CD4-positive, alpha-beta T cell treated with Interferon alpha-2 for 1 hour (primary cell): ENCODE results near the gene NDUFA13.

ENCODE experiments used
- DNase-seq, 2 donors: peaks; one replicate each; pipeline ENCODE4 v3.0.0-alpha.2; 2020 to 2022

NDUFA13 gene

DNA sequence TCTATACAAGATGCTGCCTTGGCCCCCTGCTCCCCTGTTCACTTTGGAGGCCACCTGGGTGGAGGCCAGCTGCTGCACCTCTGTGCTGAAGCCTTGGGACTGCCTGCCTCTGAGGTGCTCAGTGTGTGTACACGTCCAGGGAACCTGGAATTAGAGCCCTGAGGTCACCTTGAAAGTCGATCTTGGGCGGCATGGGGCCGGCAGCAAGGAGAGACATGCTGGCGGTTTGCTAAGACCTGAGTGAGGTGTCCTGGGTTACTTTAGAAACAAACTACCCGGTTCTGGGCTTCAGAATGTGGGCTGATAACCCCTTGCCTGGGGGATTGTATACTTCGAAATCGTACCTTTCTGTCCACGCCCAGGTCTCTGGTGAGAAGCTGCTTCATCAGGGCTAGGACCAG is 26.2 kb upstream of the NDUFA13 start:
- no peak for DNase-seq

DNA sequence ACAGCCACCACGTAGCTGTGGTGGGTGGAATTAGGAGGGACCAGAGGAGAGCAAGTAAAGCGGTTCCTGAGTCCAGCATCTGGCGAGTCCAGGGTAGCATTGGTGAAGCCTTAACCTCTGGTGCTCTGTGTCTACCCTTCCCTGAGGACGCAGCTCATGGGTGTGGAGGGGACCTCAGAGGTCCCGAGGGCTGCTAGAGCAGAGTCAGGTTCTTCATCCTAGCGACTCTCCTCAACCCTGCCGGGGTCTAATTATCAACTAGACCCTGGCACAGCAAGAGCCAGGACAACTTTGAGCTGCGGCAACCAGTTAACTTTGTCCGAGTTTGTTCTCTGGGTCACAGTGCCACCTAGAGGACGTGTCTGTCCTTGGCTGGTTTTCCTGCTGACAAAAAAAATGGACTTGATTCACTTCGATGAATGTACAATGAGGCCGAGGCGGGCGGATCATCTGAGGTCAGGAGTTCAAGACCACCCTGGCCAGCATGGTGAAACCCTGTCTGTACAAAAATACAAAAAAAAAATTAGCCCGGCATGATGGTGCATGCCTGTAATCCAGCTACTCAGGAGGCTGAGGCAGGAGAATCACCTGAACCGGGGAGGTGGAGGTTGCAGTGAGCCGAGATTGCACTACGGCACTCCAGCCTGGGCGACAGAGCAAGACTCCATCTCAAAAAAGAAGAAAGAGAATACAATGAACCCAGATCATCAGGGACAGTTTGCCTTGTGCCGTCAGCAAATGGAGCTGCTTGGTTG is 25.6 kb upstream of the NDUFA13 start:
- peak; percentile 83 to 89 for DNase-seq

DNA sequence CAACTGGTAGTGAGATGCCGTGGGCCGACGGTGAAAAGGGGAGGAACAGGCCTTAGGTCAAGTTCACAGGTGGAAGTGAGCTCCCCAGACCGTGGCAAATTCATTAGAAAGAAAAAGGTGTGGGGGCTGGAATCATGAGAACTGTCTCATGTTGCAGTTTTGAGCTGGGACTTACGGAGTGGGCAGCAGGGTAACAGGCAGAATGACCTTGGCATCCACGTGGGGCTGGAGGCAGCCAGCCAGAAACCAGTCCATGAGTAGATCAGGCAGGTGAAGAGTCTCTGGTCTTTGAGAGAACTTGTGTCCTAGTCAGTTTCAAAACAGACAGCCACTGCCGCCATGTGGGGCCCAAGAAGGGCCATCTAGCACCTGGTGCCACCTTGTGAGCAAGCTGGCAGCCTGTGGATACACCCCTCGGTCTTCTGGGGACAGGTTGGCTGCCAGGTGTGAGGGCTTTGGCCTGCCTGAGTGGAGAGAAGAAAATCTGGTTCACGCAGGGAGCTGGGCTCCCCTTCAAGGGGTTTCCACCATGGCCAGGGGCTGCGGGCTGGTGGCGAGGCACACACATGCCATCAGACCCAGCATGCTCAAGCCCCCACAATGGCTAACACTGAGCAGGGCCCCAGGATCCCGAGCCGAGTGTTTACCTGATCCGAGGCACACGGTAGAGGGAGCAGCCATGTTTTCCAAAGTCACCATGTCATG is 24.6 kb upstream of the NDUFA13 start:
- DNase-seq = no peak

DNA sequence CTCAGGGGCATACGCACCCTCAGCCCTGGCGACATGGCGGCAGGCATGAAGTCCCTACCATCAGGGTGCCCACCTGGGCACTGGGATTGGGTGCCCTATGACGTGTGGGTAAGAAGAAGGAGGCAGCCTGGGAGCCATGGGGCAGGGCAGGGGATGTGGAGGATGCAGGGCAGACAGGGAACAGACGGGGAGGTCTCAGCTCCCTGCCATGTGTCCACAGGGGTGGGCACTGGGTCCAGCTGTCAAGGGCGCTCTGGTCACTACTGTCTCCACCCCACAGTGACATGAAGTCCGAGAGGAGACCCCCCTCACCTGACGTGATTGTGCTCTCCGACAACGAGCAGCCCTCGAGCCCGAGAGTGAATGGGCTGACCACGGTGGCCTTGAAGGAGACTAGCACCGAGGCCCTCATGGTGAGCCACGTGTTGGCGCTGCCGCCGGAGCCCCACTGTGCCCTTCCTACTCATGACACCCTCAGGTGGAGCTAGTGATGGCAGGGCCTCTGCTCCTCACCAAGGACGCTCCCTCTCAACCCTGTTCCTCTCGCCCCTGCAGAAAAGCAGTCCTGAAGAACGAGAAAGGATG is 23.9 kb upstream of the NDUFA13 start:
- DNase-seq = no peak

DNA sequence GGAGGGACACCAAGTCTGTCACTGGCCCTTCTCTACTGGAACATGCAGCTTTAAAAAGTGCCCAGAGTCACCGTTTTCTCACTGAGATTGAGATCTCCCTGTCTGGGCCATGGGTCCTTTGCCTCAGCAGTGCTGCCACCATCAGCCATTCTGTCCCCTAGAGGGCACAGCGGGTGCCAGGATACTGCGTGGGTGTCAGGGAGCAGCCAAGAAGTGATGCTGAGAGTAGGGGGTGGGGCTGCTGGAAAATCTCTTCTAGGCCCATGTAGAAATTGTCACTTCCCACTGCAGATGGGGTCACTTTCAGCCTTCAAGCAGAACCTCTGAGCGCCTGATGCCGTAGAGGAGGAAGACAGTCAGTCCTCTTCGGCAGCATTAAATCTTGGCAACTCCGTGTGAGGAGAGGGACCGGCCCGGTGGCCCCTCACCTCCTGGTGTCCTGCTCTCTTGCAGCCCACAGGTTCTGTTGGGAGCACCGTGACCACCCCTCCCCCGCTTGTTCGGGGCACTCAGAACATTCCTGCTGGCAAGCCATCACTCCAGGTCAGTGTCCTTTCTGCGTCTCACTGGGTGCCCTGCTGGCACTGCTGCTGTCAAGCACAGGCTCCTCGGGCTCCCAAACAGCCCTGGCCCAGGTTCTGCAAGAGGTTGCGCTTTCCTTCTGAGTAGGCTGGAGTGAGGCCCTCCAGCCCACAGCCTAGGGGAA is 22.0 kb upstream of the NDUFA13 start:
- DNase-seq = no peak

DNA sequence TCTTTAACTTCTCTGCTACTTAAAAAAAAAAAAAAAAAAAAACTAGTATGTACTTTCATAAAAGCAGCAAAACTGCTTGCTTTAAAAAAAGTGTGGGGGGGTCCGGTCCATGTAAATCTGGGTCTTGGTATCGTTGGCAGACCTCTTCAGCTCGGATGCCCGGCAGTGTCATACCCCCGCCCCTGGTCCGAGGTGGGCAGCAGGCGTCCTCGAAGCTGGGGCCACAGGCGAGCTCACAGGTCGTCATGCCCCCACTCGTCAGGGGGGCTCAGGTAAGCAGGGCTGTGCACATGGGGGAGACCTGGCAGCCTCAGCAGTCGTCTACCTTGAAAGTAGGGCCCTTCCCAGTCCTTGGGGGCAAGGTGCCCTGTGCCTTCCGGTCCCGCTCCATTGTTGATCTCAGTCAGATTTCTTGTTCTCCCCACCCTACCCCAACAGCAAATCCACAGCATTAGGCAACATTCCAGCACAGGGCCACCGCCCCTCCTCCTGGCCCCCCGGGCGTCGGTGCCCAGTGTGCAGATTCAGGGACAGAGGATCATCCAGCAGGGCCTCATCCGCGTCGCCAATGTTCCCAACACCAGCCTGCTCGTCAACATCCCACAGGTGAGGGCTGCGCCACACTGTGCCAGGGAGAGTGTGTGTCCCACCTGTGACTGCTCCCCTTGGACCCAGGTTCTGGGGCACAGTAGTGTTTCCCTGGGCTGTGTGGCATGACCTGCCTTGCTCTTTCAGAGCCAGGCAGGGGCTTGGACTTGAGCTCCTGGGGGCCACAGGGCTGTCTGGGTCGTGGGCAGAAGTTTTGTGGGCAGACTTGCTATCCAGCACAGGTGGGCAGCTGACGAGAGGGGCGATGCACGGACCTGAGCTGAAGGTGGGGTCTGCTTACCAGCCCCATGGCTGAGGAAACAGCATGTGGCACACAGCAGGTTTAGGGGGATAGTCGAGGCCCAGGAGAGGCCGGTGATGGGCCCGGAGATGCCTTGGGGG is 20.1 kb upstream of the NDUFA13 start:
- DNase-seq = no peak

DNA sequence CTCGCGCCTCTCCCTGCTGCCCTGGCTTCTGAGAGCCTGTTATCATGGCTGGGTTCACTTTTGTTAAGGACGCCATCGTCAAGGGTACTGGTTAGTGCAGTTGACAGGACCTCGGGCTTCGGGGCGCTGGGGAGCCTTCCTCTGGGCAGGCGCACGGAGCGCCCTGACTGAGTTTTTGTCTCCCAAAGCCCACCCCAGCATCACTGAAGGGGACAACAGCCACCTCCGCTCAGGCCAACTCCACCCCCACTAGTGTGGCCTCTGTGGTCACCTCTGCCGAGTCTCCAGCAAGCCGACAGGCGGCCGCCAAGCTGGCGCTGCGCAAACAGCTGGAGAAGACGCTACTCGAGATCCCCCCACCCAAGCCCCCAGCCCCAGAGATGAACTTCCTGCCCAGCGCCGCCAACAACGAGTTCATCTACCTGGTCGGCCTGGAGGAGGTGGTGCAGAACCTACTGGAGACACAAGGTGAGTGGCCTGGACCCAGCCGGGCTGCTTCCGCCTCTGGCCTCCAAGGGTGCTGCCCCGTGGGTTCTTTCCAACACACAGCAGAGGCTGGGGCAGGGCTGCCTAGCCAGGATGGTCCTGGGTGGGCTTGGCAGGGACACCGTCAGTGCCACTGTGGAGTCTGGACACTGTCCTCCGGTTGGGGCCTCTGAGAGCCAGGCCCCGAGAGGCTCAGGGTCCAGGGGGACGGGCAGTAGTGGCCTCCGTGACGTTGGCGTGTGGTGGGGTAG is 17.6 kb upstream of the NDUFA13 start:
- no peak for DNase-seq

DNA sequence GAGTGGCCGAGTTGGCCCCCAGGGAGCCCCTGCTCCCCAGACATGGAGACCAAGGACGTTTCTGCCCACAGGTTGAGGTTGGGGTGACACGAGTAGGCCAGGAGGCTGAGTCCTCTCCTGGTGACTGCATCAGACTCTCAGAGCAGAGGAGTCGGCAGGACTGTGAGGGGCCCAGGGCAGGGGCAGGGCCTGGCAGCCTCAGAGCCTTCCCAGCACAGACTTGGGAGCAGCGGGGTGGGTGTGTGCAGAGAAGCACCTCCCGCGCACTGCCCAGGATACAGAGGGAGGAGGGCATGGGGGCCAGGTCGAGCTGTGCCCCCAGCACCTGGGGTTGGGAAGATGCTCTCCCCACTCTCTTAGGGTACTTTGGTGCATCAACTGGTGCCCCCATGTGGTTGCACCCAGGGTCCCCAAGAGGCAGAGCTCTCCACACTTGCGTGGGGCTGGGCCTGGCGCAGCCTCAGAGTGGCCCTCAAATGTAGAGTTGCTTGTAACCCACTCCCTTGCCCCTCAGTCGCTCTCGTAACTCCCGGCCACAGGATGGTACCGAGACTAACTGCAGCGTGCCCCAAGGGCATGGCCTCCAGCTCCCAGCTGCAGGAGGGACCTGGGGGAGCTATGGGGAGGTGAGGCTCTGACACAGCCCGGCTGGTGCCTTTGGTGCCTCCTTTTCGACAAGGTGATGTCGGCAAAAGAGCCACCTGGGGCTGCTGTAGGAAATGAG is 16.6 kb upstream of the NDUFA13 start:
- no peak for DNase-seq

DNA sequence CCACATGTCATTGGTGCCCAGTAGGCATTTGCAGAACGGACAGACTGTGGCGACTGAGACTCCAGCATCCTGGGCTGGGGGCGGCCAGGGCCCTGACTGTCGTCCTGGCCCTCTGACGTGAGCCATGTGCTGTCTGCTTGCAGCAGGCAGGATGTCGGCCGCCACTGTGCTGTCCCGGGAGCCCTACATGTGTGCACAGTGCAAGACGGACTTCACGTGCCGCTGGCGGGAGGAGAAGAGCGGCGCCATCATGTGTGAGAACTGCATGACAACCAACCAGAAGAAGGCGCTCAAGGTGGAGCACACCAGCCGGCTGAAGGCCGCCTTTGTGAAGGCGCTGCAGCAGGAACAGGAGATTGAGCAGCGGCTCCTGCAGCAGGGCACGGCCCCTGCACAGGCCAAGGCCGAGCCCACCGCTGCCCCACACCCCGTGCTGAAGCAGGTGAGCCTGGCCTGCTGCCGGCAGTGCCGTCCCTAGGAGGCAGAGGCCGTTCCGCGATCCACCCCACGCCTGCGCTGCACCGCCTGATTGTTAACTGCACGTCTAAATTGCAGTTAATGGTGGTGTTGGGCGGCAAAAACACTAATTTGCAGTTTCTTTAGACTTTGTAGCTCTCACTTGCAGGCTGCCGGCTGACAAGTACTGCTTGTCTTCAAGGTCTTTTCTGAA is 14.9 kb upstream of the NDUFA13 start:
- no peak for DNase-seq

DNA sequence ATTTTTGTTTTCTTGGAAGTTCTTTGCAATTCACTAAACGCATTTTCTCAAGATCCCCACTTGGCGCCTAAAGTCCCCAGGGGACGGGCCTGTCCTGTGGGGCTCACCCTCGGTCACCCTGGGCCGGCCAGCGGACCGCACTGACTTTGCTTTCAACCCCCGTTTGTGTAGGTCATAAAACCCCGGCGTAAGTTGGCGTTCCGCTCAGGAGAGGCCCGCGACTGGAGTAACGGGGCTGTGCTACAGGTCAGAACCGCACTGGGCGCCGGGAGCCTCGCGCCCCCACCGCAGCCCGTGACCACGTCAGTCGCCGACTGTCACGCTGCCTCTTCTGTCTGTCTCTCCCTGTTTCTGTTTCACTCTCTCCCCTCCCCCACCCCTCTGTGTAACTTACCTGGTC is 14.2 kb upstream of the NDUFA13 start:
- DNase-seq = no peak

DNA sequence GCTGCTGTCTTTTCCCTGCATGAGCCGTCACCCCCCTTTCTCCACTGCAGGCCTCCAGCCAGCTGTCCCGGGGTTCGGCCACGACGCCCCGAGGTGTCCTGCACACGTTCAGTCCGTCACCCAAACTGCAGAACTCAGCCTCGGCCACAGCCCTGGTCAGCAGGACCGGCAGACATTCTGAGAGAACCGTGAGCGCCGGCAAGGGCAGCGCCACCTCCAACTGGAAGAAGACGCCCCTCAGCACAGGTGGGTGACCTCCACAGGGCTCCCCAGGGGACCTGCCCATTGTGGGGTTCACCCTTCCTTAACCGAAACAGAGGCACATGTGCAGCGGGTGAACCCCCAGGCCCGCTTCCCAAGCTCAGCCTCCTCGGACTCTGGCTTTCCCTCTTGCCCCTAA is 13.7 kb upstream of the NDUFA13 start:
- DNase-seq = no peak

DNA sequence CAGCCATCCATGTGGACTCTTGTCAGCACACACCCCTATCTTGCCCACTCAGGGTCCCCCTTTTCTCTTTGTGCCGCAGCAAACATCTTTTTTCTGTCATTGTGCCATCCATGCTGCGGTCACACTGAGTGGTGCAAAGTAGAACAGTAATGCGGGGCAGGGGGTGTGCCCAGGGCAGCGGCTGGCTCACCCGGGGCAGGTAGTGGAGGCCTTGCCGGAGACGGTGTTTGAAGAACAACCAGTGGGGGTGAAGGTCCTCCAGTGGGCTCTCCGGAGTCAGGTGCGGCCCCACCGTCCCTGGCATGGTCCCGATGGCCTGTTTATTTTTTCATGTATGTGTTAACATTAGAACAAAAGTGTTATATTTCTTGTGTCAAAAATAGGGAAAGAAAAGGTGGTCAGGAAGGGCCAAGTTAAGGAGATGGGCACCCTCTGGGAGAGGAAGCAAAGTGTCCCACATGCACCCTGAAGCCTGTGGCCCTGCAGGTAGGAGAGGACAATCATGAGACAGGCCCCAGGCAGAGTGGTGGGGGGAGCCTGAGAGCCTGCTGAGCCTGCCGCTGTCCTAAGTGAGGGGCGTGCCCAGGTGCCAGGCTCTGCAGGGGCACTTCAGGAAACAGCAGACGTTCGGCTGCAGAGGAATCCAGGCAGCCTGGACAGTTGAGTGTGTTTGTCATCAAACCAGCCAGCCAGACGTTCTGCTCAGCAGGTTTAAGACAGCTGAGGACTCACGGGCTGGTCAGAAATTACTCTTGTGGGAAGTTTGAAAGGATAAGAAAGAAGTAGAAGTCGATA is 13.0 kb upstream of the NDUFA13 start:
- no peak for DNase-seq

DNA sequence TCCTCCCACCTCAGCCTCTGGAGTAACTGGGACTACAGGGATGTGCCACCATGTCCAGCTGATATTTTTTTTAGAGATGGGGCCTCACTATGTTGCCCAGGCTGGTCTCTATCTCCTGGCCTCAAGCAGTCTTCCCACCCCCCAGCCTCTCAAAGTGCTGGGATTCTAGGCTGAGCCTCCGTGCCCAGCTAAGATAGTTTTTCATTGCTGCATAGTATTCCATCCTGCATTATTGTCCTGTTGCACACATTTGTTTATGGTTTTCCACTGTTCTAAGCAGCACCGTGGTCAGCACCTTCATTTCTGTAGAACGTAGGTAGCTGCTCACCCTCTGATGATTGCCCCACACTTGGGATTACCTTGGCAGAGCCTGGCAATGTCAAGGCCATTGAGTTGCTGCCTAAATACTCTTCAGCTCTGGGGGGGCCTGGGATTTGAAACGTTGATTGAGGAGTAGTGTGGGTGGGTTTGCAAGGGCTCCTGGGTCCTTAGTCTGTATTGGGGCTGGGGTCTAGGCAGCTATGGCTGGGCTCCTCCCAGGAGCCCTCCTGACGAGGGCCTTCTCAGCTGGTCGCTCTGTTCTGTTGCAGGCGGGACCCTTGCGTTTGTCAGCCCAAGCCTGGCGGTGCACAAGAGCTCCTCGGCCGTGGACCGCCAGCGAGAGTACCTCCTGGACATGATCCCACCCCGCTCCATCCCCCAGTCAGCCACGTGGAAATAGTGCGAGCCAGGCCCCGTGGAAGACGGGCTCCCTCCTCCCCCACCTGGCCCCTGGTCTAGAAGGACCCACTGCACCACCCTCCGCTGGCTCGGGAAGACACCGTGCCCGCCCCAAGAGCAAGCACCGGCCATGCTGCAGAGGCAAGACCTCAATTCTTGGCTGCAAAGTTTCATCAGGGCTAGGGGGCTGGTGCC is 11.0 kb upstream of the NDUFA13 start:
- no peak for DNase-seq

DNA sequence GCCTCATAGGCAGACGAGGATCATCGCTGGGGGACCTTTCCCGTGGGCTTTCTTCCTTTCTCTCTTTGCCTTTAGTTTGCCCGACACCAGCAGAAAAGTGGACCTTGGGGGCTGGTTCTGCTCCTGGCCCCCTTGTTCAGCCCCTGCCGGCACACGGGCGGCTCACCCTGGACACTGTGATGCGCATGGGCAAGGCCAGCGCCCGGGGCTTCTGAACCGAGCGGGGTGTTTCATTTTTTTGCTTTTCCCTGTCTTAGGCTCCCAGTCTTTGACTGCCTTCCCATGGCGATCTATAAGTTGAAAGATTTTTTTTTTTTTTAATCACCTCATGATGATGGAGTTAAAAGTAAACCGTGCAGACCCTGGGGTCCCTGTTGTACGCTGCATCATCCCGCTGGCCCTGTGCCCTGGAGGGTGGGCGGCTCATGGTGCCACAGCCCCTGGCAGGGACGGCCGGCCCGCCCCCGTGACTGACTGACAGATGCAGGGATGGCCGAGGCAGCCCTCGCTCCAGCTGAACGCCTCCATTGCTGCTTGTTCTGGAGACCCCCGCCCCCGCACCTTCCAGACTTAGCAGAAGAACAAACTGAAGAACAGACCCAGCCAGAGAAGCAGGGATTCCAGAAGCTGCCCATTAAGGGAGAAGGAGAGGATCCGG is 10.2 kb upstream of the NDUFA13 start:
- no peak for DNase-seq

DNA sequence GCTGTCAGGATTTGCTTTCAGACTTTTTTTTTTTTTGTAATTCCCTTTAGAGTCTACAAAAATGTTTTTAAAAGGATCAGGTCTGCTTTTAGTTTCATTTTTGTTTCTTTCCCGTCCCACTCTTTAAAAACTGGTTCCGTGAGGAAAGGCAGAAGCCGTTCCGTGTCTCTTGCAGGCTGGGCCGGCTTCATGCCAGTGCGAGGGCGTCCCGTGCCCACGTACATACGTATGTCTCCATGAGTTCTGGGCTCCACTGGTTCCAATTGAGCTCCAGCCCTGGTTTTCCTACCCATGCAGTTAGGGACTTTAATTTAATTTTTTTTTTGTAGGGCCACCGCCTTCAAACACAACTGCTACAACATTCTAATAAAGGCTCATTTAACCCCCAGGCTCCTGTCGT is 9.4 kb upstream of the NDUFA13 start:
- DNase-seq = no peak

DNA sequence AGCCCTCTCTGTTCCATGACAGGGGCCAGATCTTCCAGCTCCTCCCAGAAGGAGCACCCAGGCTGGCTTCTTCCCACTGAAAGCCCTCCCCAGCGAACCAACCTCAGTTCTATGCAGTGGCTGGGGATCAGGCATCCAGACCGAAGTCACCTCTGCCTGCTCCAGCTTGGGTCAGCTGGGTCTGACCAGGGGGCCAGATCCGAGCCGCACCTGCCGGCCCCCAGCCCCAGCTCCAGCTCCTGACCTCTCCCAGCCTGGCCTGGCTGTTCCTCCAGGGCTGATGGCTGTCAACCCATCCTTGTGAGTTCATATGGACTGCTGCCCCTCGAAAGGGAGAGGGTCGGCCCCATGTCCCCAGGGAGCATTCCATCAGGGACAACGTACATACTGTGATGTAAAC is 8.7 kb upstream of the NDUFA13 start:
- DNase-seq = no peak

DNA sequence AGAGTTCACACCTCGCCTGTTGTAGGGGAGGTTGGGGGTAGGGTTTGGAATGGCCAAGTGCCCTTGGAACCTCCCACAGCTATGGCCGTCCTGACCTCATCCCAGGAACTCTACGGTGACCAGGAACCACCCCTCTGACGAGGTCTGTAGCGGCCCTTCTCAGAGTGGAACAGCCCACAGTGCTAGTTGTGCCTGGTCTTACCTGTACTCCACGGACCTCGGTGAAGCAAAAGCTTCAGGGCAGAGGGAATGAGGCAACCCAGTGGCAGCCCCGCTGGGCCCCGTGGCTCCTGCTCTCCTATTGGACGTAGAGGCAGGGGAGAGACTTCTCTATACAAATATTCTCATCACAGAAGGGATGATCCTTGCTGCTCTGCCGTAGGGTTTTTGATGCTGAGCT is 7.8 kb upstream of the NDUFA13 start:
- no peak for DNase-seq

DNA sequence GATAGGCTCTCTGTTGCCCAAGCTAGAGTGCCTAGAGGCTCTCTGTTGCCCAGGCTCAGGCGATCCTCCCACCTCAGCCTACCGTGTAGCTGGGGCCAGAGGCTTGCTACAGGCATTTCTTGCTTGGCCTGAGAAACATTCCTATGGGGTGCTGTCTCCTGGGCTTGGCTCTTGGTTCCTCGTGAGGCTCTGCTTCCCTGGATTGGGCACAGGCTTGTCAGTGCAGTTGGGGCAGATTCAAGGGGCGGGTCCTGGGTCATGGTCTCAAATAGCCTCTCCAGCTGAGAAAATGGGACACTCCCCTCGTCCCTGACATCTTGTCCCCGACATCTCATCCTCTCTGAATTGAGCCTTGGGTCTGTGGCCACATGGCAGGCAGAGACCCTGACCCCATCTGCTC is 5.6 kb upstream of the NDUFA13 start:
- no peak for DNase-seq
